Lower lobe of right lung (tissue), 2 donors: ENCODE results near the gene SLC12A1. TPM values are rescaled to one million over a fixed set of nuclear protein-coding genes. Genes with fewer than 3 reads are reported as not detected.
A peak's percentile ranks its signal among the peaks of the same experiment; 100 is the strongest.

Experiments used
- ATAC-seq, 2 donors: fragments of 200-7000 bp; cut with Tn5 transposase; one replicate each; pipeline ENCODE4 v1.9.1; 2020 to 2022; ENCODE audit warnings: mild to moderate bottlenecking in 2 of 2, moderate library complexity in 2 of 2
- DNase-seq: peaks from one replicate; pipeline ENCODE4 v3.0.0-alpha.2; 2020
- H3K27ac ChIP-seq: fragments of 200-600 bp; one replicate; pipeline ENCODE4 v1.8.0; 2022
- H3K27me3 ChIP-seq: fragments of 200-600 bp; one replicate; pipeline ENCODE4 v1.8.0; 2022; ENCODE audit warnings: low read depth
- H3K36me3 ChIP-seq: fragments of 200-600 bp; one replicate; pipeline ENCODE4 v1.8.0; 2022; ENCODE audit warnings: mild to moderate bottlenecking
- H3K4me1 ChIP-seq: fragments of 200-600 bp; one replicate; pipeline ENCODE4 v1.8.0; 2022
- H3K4me3 ChIP-seq: fragments of 200-600 bp; one replicate; pipeline ENCODE4 v1.8.0; 2022; ENCODE audit warnings: mild to moderate bottlenecking
- H3K9me3 ChIP-seq: fragments of 200-600 bp; one replicate; pipeline ENCODE4 v1.8.0; 2022
- intact Hi-C: fragments of 100-400 bp; cut with DNase I; formaldehyde crosslinking; loops from one replicate; pipeline ENCODE4 v1.11.0; 2022
- total RNA-seq: library from RNA; stranded (reverse); fragmentation: NEBNext Ultra II Directional; extraction: Animal tissue kit (Norgen Biotek cat#: 25700); gene quantifications from one replicate; pipeline ENCODE4 v1.2.1, GENCODE V29; 2021
- TF ChIP-seq, protein P1 (sequence below): fragments of 200-600 bp; IDR thresholded peaks from one replicate; pipeline ENCODE4 v1.8.0; 2022; ENCODE audit warnings: antibody characterized with exemption, mild to moderate bottlenecking
- donor health status: DM: no; HTN: yes; CAD: no; lungs with severe emphysema.

The SLC12A1 gene
- total RNA-seq, 1 donor from 2014 or later = not detected

DNA sequence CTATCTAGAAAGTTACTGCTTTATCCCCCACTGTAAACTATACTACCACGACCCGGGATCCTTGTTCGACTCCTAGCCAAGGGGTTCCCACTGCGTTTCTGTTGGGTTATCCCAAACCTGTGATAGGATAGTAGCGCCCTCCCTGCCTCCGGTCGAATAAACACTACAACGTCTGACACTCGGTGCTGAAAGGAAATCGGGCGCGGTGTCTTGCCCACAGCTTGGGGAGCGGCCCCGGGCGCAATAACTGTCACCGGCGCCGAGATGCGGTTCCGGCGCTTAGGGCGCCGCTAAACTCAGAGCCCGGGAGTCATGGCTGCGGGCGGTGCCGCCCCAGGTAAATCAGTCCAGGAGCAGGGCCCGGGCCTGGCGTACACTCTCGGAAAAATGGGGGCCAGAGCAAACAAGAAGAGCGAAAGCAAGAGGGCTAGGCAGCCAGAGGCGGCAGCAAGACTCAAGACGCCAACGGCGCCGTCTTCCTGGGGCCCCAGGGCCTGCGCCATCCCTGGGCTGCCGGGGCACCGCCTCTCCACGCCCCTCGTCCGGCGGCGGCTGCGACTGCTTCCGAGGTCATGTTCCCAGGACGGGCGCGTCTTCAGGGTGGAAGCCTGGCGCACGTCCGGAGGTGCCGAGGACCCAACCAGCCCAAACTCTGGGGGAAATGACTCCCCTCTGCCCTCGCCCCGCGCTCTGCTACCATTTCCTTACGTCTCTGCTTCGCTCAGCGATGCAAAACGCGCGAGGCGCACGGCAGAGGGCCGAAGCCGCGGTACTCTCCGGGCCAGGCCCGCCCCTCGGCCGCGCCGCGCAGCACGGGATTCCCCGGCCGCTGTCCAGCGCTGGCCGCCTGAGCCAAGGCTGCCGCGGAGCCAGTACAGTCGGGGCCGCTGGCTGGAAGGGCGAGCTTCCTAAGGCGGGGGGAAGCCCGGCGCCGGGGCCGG, 125.0 kb downstream of the SLC12A1 start, which contains the start of gene DUT:
DUT (plus strand) TSS at position 575 of the 941 bp plus-strand sequence; CDS start at position 662, 87 bp downstream.
- Histone ChIP-seq H3K27me3 (no peaks in the 10 kb centered on the region), H3K4me3 (peak within 1 kb of the TSS; percentile 86), H3K4me1 (peaks cover 15% of the 10 kb centered on the region), H3K36me3 (peaks cover 19% of the 10 kb centered on the region), H3K27ac (peak within 1 kb of the TSS; percentile 95), H3K9me3 (no peaks in the 10 kb centered on the region)
- intact Hi-C loops = no loop called here
- ATAC-seq (peak; percentile 96 to 99), DNase-seq (peak; percentile 90)
- TF ChIP-seq, protein P1, sequence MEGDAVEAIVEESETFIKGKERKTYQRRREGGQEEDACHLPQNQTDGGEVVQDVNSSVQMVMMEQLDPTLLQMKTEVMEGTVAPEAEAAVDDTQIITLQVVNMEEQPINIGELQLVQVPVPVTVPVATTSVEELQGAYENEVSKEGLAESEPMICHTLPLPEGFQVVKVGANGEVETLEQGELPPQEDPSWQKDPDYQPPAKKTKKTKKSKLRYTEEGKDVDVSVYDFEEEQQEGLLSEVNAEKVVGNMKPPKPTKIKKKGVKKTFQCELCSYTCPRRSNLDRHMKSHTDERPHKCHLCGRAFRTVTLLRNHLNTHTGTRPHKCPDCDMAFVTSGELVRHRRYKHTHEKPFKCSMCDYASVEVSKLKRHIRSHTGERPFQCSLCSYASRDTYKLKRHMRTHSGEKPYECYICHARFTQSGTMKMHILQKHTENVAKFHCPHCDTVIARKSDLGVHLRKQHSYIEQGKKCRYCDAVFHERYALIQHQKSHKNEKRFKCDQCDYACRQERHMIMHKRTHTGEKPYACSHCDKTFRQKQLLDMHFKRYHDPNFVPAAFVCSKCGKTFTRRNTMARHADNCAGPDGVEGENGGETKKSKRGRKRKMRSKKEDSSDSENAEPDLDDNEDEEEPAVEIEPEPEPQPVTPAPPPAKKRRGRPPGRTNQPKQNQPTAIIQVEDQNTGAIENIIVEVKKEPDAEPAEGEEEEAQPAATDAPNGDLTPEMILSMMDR = peak; percentile 7

GRCh38 chr15:48331796-48332641, 125.9 kb downstream of the SLC12A1 start:
- Histone ChIP-seq H3K27me3 (no peaks in the 10 kb centered on the region), H3K9me3 (no peaks in the 10 kb centered on the region), H3K36me3 (peaks cover 28% of the 10 kb centered on the region), H3K27ac (peak overlapping the region; percentile 95), H3K4me3 (peak overlapping the region; percentile 86), H3K4me1 (peaks cover 15% of the 10 kb centered on the region)
- intact Hi-C loops = no loop called here
- TF ChIP-seq, protein P1 = no peak
- DNase-seq = peak; percentile 62
- peak; percentile 88 to 89 for ATAC-seq

- Histone ChIP-seq H3K27me3 (no peaks in the 10 kb centered on the region), H3K4me3 (peak overlapping the region; percentile 86), H3K4me1 (peaks cover 15% of the 10 kb centered on the region), H3K9me3 (no peaks in the 10 kb centered on the region), H3K27ac (no peak overlapping the region), H3K36me3 (peaks cover 34% of the 10 kb centered on the region)
- TF ChIP-seq, protein P1 = no peak
- DNase-seq = no peak
- no peak for ATAC-seq
- intact Hi-C loops = no loop called here
Observed at GRCh38 chr15:48332642-48333034, 126.5 kb downstream of the SLC12A1 start.

DNA sequence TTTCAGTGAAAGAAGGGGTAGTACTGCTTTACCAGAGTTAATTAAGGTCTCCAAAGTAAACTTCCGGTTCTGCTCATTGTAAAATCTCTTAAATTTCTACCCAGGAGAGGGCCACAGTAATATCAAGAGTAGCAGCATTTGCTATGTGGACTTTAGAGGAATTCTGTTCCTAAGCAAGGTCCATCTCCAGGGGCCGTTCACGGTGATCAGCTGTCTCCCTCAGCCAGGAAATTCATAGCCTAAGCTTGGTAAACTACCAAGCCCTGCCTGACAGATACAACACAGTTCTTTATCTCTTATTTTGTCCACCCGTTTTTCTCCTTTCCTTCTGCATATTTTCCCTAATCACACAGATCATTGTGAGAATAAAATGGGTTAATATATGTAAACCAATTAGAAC, 127.4 kb downstream of the SLC12A1 start:
- TF ChIP-seq, protein P1 = no peak
- Histone ChIP-seq H3K27ac (no peak overlapping the region), H3K9me3 (no peaks in the 10 kb centered on the region), H3K27me3 (no peaks in the 10 kb centered on the region), H3K36me3 (peaks cover 43% of the 10 kb centered on the region), H3K4me1 (peaks cover 15% of the 10 kb centered on the region), H3K4me3 (no peak overlapping the region)
- DNase-seq (no peak), ATAC-seq (no peak)
- intact Hi-C loops = no loop called here

DNA sequence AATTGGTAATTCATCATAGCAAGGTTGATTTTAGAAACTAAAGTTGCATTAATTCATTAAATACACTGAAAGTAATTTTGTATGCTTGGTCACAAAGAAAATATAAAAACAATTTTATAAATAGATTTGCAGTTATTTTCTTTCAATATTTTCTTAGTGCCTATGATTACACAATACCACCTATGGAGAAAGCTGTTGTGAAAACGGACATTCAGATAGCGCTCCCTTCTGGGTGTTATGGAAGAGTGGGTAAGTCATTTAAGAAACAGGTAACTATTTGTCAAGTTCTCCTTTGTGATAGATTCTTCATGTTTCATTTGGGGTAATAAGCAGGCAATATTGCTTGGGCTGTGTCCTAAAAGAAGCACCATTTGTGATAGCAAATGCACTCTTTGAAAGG, 128.2 kb downstream of the SLC12A1 start:
- TF ChIP-seq, protein P1 = no peak
- ATAC-seq (no peak), DNase-seq (no peak)
- Histone ChIP-seq H3K4me3 (no peak overlapping the region), H3K9me3 (no peaks in the 10 kb centered on the region), H3K4me1 (peaks cover 15% of the 10 kb centered on the region), H3K27ac (no peak overlapping the region), H3K36me3 (peaks cover 50% of the 10 kb centered on the region), H3K27me3 (no peaks in the 10 kb centered on the region)
- intact Hi-C loops = no loop called here
